HL-60 (cell line): ENCODE measurements around the gene AP3S2.

ENCODE experiments used
- DNase-seq, 2 experiments: peaks; one replicate each; pipeline ENCODE4 v3.0.0-alpha.2; 2010 to 2020; ENCODE audit warnings: low read depth in 1 of 2, low spot score in 1 of 2
- H3K27ac ChIP-seq: fragments of 250-450 bp; sonication (Bioruptor Pico); replicated peaks from 2 replicates; pipeline ENCODE4 v1.5.1; 2020; ENCODE audit warnings: mild to moderate bottlenecking, moderate library complexity
- H3K27me3 ChIP-seq: fragments of 250-450 bp; sonication (Bioruptor Pico); 2 replicates; pipeline ENCODE4 v1.5.1; 2021; ENCODE audit warnings: mild to moderate bottlenecking, moderate library complexity; ENCODE audit not compliant: insufficient read depth, poor library complexity, severe bottlenecking
- H3K4me3 ChIP-seq: replicated peaks from 2 replicates; pipeline ENCODE4 v1.5.1; 2011; ENCODE audit warnings: mild to moderate bottlenecking, control low read depth, low read length; ENCODE audit not compliant: insufficient read depth
- GABPA ChIP-seq: IDR thresholded peaks from 2 replicates; pipeline ENCODE4 v1.6.1; 2012; ENCODE audit warnings: low read depth
- POLR2AphosphoS5 ChIP-seq: IDR thresholded peaks from 2 replicates; pipeline ENCODE4 v1.6.1; 2012; ENCODE audit warnings: low read depth
- SPI1 ChIP-seq: IDR thresholded peaks from 2 replicates; pipeline ENCODE4 v1.6.1; 2012; ENCODE audit warnings: low read depth, mild to moderate bottlenecking, borderline replicate concordance
- TF ChIP-seq, protein P1 (sequence below): IDR thresholded peaks from 2 replicates; pipeline ENCODE4 v1.6.1; 2012; ENCODE audit warnings: low read depth; ENCODE audit not compliant: insufficient replicate concordance
- TF ChIP-seq, protein P2 (sequence below): IDR thresholded peaks from one replicate; pipeline ENCODE4 v1.5.1; 2011; ENCODE audit warnings: low read length, control low read depth, inconsistent platforms; ENCODE audit not compliant: insufficient read depth

Gene AP3S2

DNA sequence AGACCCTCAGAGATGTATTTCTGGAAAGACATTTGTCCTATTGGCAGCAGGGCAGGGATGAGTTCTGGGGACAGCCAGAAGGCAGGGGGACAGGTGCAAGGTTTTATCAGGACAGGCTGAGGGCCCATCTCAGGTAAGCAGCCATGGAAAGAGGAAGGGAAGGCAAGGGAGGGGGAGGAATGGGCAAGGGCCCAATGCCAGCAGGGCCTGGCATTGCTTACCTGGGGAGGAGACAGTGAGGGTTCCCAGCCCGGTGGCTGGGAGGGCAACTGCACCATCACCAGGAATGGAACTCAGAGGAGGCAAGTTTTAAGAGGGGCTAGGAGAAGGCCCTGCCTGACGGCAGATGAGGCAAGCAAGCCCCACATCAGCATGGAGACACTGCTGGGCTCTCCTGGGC, 15.8 kb upstream of the AP3S2 start:
- TF ChIP-seq, protein P1, sequence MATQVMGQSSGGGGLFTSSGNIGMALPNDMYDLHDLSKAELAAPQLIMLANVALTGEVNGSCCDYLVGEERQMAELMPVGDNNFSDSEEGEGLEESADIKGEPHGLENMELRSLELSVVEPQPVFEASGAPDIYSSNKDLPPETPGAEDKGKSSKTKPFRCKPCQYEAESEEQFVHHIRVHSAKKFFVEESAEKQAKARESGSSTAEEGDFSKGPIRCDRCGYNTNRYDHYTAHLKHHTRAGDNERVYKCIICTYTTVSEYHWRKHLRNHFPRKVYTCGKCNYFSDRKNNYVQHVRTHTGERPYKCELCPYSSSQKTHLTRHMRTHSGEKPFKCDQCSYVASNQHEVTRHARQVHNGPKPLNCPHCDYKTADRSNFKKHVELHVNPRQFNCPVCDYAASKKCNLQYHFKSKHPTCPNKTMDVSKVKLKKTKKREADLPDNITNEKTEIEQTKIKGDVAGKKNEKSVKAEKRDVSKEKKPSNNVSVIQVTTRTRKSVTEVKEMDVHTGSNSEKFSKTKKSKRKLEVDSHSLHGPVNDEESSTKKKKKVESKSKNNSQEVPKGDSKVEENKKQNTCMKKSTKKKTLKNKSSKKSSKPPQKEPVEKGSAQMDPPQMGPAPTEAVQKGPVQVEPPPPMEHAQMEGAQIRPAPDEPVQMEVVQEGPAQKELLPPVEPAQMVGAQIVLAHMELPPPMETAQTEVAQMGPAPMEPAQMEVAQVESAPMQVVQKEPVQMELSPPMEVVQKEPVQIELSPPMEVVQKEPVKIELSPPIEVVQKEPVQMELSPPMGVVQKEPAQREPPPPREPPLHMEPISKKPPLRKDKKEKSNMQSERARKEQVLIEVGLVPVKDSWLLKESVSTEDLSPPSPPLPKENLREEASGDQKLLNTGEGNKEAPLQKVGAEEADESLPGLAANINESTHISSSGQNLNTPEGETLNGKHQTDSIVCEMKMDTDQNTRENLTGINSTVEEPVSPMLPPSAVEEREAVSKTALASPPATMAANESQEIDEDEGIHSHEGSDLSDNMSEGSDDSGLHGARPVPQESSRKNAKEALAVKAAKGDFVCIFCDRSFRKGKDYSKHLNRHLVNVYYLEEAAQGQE = no peak
- TF ChIP-seq POLR2AphosphoS5 = no peak
- TF ChIP-seq GABPA = no peak
- TF ChIP-seq, protein P2, sequence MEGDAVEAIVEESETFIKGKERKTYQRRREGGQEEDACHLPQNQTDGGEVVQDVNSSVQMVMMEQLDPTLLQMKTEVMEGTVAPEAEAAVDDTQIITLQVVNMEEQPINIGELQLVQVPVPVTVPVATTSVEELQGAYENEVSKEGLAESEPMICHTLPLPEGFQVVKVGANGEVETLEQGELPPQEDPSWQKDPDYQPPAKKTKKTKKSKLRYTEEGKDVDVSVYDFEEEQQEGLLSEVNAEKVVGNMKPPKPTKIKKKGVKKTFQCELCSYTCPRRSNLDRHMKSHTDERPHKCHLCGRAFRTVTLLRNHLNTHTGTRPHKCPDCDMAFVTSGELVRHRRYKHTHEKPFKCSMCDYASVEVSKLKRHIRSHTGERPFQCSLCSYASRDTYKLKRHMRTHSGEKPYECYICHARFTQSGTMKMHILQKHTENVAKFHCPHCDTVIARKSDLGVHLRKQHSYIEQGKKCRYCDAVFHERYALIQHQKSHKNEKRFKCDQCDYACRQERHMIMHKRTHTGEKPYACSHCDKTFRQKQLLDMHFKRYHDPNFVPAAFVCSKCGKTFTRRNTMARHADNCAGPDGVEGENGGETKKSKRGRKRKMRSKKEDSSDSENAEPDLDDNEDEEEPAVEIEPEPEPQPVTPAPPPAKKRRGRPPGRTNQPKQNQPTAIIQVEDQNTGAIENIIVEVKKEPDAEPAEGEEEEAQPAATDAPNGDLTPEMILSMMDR = no peak
- no peak for TF ChIP-seq SPI1
- no peak for DNase-seq
- Histone ChIP-seq H3K27me3 (no peaks in the 10 kb centered on the region), H3K27ac (no peak overlapping the region), H3K4me3 (no peak overlapping the region)

DNA sequence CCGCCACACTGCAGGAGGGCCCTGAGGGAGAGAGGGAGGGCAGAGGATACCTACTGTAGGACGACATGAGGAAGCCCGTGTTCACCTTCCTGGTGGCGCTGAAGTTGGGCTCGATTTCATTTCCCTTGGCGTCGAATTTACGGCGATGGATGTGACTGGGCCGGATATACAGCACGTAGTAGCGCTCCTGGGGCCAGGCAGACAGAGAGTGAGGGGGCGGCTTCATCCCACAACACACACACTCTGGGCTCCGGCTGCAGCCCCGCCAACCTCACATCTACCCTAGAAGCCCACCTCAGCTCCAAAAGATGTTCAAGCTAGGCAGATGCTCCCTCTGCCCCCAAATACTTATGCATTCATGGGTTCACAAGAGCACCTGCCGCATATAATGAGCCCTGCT, 14.4 kb upstream of the AP3S2 start:
- Histone ChIP-seq H3K27me3 (no peaks in the 10 kb centered on the region), H3K4me3 (no peak overlapping the region), H3K27ac (no peak overlapping the region)
- DNase-seq = no peak
- TF ChIP-seq, protein P2 = no peak
- TF ChIP-seq POLR2AphosphoS5 (no peak), SPI1 (no peak), GABPA (no peak)
- TF ChIP-seq, protein P1 = no peak

DNA sequence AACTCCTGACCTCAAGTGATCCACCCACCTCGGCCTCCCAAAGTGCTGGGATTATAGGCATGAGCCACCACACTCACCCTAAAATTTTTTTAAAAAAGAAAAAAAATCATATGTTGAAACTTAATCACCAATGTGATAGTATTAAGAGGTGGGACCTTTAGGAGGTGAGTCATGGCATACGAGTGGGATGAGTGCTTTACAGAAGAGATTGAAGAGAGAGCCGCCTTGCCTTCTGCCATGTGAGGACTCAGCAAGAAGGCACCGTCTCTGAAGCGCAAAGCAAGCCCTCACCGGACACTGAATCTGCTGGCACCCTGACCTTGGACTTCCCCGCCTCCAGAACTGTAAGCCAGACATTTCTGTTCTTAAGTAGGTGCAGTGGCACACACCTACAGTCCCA, 13.5 kb upstream of the AP3S2 start:
- Histone ChIP-seq H3K27me3 (no peaks in the 10 kb centered on the region), H3K4me3 (no peak overlapping the region), H3K27ac (no peak overlapping the region)
- TF ChIP-seq POLR2AphosphoS5 (no peak), GABPA (no peak), SPI1 (no peak)
- TF ChIP-seq, protein P1 = no peak
- TF ChIP-seq, protein P2 = no peak
- DNase-seq = no peak
